ENCODE results near the gene JARID2. TPM values are rescaled to one million over a fixed set of nuclear protein-coding genes. Genes with fewer than 3 reads are reported as not detected.

JARID2 gene
- total and polyA plus RNA-seq, 2 of the 4 experiments (the other 2 are of a cell fraction), result 9.6 to 12.9 TPM

DNA sequence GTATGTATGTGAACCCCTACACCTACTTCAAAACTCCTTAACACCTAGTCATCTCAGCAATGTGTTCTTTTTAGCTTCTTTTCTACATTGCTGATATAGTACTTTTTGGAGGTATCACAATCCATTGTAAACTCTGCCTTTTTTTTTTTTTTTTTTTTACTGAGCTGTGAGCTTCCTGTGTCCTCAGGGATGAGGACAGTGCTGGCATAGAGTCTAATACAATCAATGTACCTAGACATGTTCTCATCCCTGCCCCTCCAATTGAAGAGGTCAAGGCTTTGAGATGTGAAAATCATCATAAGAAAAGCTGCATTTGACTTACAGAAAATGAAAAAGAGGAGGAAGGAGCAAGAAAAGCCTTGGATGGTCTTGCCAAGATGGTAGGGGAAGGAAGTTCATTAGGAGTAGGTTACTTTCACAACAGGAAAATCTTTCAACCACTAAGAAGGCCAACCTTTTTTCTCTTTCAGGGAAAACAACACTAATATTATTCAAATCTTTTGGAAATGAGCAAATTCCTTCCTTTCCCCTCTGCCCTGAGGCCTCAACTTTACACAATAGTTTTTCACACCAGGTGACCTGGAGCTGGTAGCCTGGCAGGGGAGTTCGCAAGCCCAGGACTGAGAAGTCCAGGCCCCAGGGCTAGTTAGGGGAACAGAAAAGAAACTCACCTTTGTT is 2.8 kb upstream of the JARID2 start:
- H3K79me1 ChIP-seq (ENCODE audit: low read depth in 1 of 2, low read length in 2 of 2), result peaks cover 0 to 19% of the 10 kb centered on the region in 2 experiments; a peak in 2 of 4 replicates
- no peak overlapping the region for H3K18ac ChIP-seq (ENCODE audit: low read depth, low read length)
- no peak overlapping the region for H4K91ac ChIP-seq (ENCODE audit: insufficient read depth, low read depth, low read length)
- no peak overlapping the region for H2BK20ac ChIP-seq (ENCODE audit: low read depth, low read length)
- TF ChIP-seq CEBPB (IDR thresholded peaks at IDR 0.05; ENCODE audit: low read depth, low read length) (no peak), CHD1 (IDR thresholded peaks at IDR 0.05; ENCODE audit: low read depth, low read length) (no peak), RCOR1 (IDR thresholded peaks at IDR 0.05; ENCODE audit: insufficient replicate concordance, low read length) (no peak), RAD21 (IDR thresholded peaks at IDR 0.05; ENCODE audit: low read length) (no peak), BHLHE40 (IDR thresholded peaks at IDR 0.05; ENCODE audit: low read depth, low read length) (no peak), NFE2L2 (IDR thresholded peaks at IDR 0.05; ENCODE audit: low read depth, low read length) (no peak), MAZ (IDR thresholded peaks at IDR 0.05; ENCODE audit: borderline replicate concordance, low read depth, low read length) (no peak)
- TF ChIP-seq, protein P1, sequence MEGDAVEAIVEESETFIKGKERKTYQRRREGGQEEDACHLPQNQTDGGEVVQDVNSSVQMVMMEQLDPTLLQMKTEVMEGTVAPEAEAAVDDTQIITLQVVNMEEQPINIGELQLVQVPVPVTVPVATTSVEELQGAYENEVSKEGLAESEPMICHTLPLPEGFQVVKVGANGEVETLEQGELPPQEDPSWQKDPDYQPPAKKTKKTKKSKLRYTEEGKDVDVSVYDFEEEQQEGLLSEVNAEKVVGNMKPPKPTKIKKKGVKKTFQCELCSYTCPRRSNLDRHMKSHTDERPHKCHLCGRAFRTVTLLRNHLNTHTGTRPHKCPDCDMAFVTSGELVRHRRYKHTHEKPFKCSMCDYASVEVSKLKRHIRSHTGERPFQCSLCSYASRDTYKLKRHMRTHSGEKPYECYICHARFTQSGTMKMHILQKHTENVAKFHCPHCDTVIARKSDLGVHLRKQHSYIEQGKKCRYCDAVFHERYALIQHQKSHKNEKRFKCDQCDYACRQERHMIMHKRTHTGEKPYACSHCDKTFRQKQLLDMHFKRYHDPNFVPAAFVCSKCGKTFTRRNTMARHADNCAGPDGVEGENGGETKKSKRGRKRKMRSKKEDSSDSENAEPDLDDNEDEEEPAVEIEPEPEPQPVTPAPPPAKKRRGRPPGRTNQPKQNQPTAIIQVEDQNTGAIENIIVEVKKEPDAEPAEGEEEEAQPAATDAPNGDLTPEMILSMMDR (conservative IDR thresholded peaks at IDR 0.05; ENCODE audit: low read depth, low read length), result no peak
- no peak overlapping the region for H4K8ac ChIP-seq (ENCODE audit: low read depth in 2 of 2, low read length in 2 of 2)
- ChIA-PET CTCF (interaction anchor here (0.5 to 0.7 kb wide), 2 partner anchors 13 to 1538 kb away, joined by 4 read pairs; no protein-coding TSS in a partner anchor), POLR2A (ENCODE audit: unreplicated experiment) (no interaction called here)
- no peak overlapping the region for H3K4me3 ChIP-seq (ENCODE audit: insufficient read depth, low read depth, low read length)
- H3K4ac ChIP-seq (ENCODE audit: low read depth, low read length), result no peak overlapping the region
- H3K56ac ChIP-seq (ENCODE audit: extremely low read depth, insufficient read depth, low read length), result no peak overlapping the region
- H3K9ac ChIP-seq (ENCODE audit: low read depth, low read length), result no peak overlapping the region
- no peak overlapping the region for H2BK120ac ChIP-seq (ENCODE audit: low read depth, low read length)
- no peak overlapping the region for H4K5ac ChIP-seq (ENCODE audit: low read depth, low read length)
- no peak overlapping the region for H2AK9ac ChIP-seq (replicated peaks; ENCODE audit: low read depth, low read length, poor library complexity)
- BruUV-seq (replicated peaks), result no TSS peak
- ATAC-seq (ENCODE audit: low read depth) (no peak), DNase-seq (no peak)
- peaks cover 4% of the 10 kb centered on the region for H4K20me1 ChIP-seq (ENCODE audit: insufficient read depth, low read length)
- intact Hi-C loops (cut with micrococcal nuclease), result loop anchor here (10.0 kb wide), 1 partner anchor 438 kb away; no protein-coding TSS in a partner anchor
- in situ Hi-C loops (cut with MboI; ENCODE audit: low sequenced_read_pairs), result loop anchor here (10.0 kb wide), 1 partner anchor 1028 kb away; no protein-coding TSS in a partner anchor
- H3K4me1 ChIP-seq (ENCODE audit: control insufficient read depth, insufficient read depth, low read length), result peaks cover 4% of the 10 kb centered on the region
- H2BK5ac ChIP-seq (ENCODE audit: low read depth, low read length, poor library complexity, severe bottlenecking), result no peak overlapping the region
- dilution Hi-C loops (cut with HindIII; ENCODE audit: low sequenced_read_pairs, unreplicated experiment), result no loop called here
- no peak overlapping the region for H2BK15ac ChIP-seq (ENCODE audit: low read depth, low read length)
- no CpG with 5 or more reads among the region's 1 CpG for WGBS, 2 experiments (ENCODE audit: extremely low coverage in 2 of 2, insufficient read length in 1 of 2)
- no peak overlapping the region for H3K27ac ChIP-seq (ENCODE audit: insufficient read depth, low read length)
- H3K9me1 ChIP-seq (ENCODE audit: insufficient read depth, low read length), result no peaks in the 10 kb centered on the region
- no peaks in the 10 kb centered on the region for H3K9me3 ChIP-seq (ENCODE audit: control insufficient read depth, insufficient read depth, low read length)
- H3K36me3 ChIP-seq (ENCODE audit: control insufficient read depth, insufficient read depth, low read length), result no peaks in the 10 kb centered on the region
- H3K14ac ChIP-seq (replicated peaks; ENCODE audit: low read depth, low read length), result no peak overlapping the region
- H3K4me2 ChIP-seq (ENCODE audit: low read depth, low read length), result no peak overlapping the region
- H2AFZ ChIP-seq (replicated peaks; ENCODE audit: low read length, poor library complexity), result no peak overlapping the region
- H3K23ac ChIP-seq (ENCODE audit: low read depth, low read length), result no peak overlapping the region
- no peaks in the 10 kb centered on the region for H3K27me3 ChIP-seq (ENCODE audit: control insufficient read depth, insufficient read depth, low read length)
- no peak overlapping the region for H2AK5ac ChIP-seq (ENCODE audit: low read depth, low read length)
